Measurements from ENCODE around the gene BRD4.

DNA sequence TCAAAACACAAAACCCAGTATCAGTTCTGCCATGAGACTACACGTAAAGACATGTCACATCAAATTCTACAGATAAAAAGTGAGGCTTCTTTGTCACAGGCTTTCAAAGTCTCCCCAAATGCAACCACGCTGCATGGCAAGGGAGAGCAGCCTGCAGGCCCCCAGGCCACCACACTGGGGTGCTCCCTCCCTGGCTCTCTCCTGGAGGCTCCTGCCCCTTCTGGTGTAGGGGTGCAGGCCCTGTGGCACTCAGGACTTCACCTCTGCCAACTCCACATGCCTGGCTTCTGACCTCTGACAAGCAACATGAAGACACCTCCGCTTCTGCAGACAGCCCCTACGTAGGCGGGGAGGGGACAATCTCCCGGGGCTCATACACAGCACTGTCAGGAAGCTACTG lies 32.9 kb upstream of the BRD4 start:
- TF ChIP-seq, protein P1, sequence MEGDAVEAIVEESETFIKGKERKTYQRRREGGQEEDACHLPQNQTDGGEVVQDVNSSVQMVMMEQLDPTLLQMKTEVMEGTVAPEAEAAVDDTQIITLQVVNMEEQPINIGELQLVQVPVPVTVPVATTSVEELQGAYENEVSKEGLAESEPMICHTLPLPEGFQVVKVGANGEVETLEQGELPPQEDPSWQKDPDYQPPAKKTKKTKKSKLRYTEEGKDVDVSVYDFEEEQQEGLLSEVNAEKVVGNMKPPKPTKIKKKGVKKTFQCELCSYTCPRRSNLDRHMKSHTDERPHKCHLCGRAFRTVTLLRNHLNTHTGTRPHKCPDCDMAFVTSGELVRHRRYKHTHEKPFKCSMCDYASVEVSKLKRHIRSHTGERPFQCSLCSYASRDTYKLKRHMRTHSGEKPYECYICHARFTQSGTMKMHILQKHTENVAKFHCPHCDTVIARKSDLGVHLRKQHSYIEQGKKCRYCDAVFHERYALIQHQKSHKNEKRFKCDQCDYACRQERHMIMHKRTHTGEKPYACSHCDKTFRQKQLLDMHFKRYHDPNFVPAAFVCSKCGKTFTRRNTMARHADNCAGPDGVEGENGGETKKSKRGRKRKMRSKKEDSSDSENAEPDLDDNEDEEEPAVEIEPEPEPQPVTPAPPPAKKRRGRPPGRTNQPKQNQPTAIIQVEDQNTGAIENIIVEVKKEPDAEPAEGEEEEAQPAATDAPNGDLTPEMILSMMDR (IDR thresholded peaks at IDR 0.05 in 4 of 5, conservative IDR thresholded peaks at IDR 0.05 in 1 of 5): no peak
- no peak for TF ChIP-seq POLR2A (IDR thresholded peaks at IDR 0.05)

Measured in gastrocnemius medialis (tissue), 4 donors.